GM12801 (cell line): Measurements from ENCODE around the gene RPL6.

Experiments used
- CTCF ChIP-seq: IDR thresholded peaks from one replicate; pipeline ENCODE4 v1.5.1; 2011; ENCODE audit warnings: control low read depth; ENCODE audit not compliant: insufficient read length; ENCODE audit errors: extremely low read depth

The RPL6 gene

DNA sequence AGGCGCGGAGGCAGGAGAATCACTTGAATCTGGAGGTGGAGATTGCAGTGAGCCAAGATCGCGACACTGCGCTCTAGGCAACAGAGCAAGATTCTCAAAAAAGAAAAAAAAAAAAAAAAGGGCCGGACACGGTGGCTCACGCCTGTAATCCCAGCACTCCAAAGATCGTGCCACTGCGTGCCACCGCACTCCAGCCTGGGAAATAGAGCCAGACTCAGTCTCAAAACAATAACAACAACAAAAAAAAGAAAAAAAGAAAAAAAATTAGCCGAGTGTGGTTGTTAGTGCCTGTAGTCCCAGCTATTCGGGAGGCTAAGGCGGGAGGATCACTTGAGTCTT lies 470 bp upstream of the RPL6 start:
- TF ChIP-seq CTCF, result no peak

DNA sequence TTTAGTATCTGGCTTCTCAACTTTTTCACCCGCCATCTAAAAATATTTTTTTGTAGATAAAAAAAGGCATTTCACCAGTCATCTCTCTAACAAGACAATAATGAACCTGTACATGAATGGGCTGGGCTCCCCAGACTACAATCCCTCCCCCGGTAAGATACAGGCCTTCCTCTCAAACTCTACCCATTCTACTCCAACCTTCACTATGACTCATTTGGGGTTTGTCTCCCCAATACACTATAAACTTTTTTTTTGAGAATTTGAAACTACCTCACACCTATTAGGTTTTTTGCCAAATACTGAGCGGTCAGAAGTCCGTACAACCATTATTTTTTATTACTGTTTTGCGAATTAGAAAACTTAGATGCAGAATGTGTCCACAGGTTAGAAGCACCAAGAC lies 784 bp downstream of the RPL6 start:
- TF ChIP-seq CTCF, result no peak

DNA sequence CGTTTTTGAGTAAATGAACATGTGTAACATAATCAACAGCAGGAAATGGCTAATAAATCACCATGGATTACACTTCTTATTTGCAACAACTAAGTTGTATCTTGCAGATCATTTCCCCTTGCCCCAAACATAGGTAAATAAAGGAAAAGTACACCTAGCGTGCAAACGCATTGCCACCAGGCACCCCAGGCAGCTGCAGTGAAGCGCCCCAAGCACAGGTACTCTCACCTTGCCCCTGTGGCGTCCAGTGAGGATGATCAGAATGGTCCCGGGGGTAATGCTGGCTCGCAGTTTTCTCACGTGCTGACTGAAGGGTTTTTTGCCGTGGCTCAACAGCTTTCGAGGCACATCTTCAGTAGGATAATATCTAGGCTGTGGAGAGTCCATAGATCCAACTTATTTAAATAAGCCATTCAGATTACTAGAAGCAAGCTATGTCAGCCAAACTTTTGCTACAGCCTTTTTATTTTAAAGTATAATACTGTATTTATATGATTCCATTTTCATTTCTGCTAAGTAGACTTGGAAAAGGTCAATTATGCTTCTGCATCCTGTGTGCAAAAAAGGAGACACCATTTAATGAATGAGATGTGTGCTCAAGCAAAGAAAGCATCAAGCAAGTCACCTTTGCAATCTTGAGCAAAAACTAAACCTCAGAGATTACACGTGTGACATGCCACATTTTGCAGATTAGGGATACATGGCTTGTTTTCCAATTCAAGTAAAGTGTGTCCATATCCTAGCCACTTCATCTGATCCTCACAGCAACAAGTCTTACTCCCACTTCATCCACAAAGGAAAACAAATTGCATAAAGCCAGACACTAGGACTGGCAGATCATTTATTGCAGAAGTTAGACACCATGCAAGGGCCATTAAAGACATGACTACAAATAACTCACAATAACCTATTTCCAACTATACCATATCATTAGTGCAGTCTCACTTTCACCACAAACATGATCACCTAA lies 2.6 kb downstream of the RPL6 start:
- TF ChIP-seq CTCF, result no peak

DNA sequence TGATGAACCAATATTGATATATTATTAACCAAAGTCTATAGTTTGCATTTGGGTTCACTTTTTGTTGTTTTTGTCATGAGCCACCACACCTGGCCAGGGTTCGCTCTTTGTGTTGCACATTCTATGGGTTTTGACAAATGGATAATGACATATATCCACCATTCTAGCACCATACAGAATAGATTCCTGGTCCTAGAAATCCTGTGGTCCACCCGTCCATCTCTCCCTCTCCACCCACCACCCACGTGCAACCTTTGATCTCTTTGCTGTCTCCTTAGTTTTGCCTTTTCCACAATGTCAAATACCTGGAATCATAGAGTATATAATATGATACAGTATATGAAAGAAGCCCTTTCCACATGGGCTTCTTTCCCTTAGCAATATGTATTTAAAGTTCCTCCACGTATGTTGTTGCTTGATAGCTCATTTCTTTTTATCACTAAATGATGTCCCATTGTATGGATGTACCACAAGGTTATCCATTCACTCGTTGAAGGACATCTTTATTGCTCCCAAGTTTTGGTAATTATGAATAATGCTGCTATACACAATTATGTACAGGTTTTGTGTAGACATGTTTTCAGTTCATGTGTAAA lies 7.4 kb downstream of the RPL6 start:
- no peak for TF ChIP-seq CTCF

DNA sequence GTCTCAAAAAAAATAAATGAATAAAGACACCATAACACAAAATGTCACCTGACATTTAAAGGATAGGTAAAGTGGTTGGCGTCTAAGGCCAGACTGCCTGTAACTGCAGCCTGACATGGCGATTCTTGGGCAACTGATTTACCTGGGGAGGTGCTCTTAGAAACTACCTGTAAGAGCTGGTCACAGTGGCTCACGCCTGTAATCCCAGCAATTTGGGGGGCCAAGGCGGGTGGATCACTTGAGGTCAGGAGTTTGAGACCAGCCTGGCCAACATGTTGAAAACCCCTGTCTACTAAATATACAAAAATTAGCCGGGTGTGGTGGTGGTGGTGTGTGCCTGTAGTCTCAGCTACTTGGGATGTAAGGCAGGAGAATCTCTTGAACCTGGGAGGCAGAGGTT lies 8.4 kb downstream of the RPL6 start:
- no peak for TF ChIP-seq CTCF

GRCh38 chr12:112393328-112393727 lies 16.1 kb downstream of the RPL6 start:
- TF ChIP-seq CTCF, result no peak

DNA sequence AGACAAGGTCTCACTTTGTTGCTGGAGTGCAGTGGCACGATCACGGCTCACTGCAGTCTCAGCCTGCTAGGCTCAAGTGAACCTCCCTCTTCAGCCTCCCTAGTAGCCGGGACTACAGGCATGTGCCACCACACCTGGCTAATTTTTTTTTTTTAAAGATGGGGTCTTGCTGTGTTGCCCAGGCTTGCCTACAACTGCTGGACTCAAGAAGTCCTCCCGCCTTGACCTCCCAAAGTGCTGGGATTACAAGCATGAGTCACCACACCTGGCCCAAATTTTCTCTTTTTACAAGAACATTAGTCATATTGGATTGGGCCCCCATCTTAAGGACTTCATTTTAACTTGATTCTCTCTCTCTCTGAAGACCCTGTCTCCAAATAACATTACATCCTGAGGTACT lies 20.2 kb downstream of the RPL6 start:
- TF ChIP-seq CTCF, result no peak
